ENCODE measurements around the gene FITM2.
"Not testable (repeated sequence)": the region's sequence is repeated elsewhere in the genome, so short reads cannot be mapped to it uniquely, and the experiment has no call there.

FITM2 gene

DNA sequence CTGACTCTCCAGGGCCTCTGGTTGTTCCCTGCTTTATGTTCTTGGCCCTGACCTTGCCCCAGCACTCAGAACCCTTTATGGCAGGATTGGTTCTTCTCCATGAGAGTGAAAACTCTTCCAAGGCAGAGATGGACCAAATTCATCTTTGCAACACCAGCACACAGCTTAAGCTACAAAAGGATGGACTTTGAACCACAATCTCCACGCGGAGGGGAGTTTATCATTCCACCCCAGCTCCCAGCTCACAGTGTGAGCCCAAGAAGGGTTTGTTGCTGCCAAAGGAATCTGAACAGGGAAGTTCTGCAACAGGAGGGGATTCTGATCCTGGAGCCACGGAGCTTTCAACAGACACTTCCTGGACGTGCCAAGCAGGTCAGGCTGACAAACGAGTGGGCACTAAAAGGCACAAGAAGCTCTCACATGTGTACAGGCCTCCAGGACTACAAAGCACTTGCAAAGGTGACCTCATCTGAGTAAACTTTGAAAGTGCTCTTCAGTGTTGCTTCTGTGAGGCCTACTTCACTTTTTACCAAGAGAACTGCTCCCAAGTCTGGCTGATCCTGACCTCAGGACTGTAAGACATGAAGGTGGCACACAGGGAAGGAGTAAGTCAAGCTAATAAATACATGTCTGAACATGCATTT is 8.9 kb downstream of the FITM2 start:
- ChIA-PET CTCF (interaction anchor here (1.0 kb wide), 1 partner anchor 9 kb away, joined by 4 read pairs; the partner anchor contains the start of gene FITM2), POLR2A (interaction anchor here (0.5 kb wide), 1 partner anchor 44 kb away, joined by 3 read pairs; no protein-coding TSS in a partner anchor)
- H3K27me3 ChIP-seq (replicated peaks in 2 of 5; ENCODE audit: control insufficient read depth in 4 of 5, insufficient read depth in 5 of 5, low read length in 4 of 5): no peaks in the 10 kb centered on the region

GRCh38 chr20:44301285-44301684 is 9.7 kb downstream of the FITM2 start:
- no peak for DNase-seq
- CTCF ChIA-PET: interaction anchor here (0.8 to 1.5 kb wide), 5 partner anchors 10 to 89 kb away, joined by 3 to 6 read pairs (median 4); partner anchors contain the start of genes FITM2 and GDAP1L1
- H3K36me3 ChIP-seq (ENCODE audit: control insufficient read depth in 4 of 4, insufficient read depth in 4 of 4, low read length in 3 of 4): no peaks in the 10 kb centered on the region
- no peaks in the 10 kb centered on the region for H3K27me3 ChIP-seq (replicated peaks in 2 of 5; ENCODE audit: control insufficient read depth in 4 of 5, insufficient read depth in 5 of 5, low read length in 4 of 5)
- no peak overlapping the region for H3K27ac ChIP-seq (ENCODE audit: insufficient read depth in 1 of 2, low read depth in 1 of 2, low read length in 2 of 2, poor library complexity in 1 of 2, severe bottlenecking in 2 of 2)
- no peaks in the 10 kb centered on the region for H3K4me1 ChIP-seq (ENCODE audit: control extremely low read depth in 1 of 4, control insufficient read depth in 4 of 4, insufficient read depth in 4 of 4, low read length in 3 of 4)
- POLR2A ChIA-PET: no interaction called here
- peaks cover 0 to 2% (median 0%) of the 10 kb centered on the region in 5 experiments for H3K9me3 ChIP-seq (ENCODE audit: control extremely low read depth in 1 of 5, control insufficient read depth in 4 of 5, insufficient read depth in 2 of 5, low read depth in 1 of 5, low read length in 4 of 5)
- no peak overlapping the region for H3K4me3 ChIP-seq (ENCODE audit: control insufficient read depth in 1 of 7, extremely low read depth in 1 of 7, insufficient read depth in 4 of 7, low read depth in 2 of 7, low read length in 6 of 7)

More for the DNA sequence above, 8.9 kb downstream of the FITM2 start:
- Histone ChIP-seq H3K4me1 (ENCODE audit: control extremely low read depth in 1 of 4, control insufficient read depth in 4 of 4, insufficient read depth in 4 of 4, low read length in 3 of 4) (no peaks in the 10 kb centered on the region), H3K36me3 (ENCODE audit: control insufficient read depth in 4 of 4, insufficient read depth in 4 of 4, low read length in 3 of 4) (no peaks in the 10 kb centered on the region), H3K27ac (ENCODE audit: insufficient read depth in 1 of 2, low read depth in 1 of 2, low read length in 2 of 2, poor library complexity in 1 of 2, severe bottlenecking in 2 of 2) (no peak overlapping the region), H3K4me3 (ENCODE audit: control insufficient read depth in 1 of 7, extremely low read depth in 1 of 7, insufficient read depth in 4 of 7, low read depth in 2 of 7, low read length in 6 of 7) (no peak overlapping the region), H3K9me3 (ENCODE audit: control extremely low read depth in 1 of 5, control insufficient read depth in 4 of 5, insufficient read depth in 2 of 5, low read depth in 1 of 5, low read length in 4 of 5) (peaks cover 0 to 2% (median 0%) of the 10 kb centered on the region in 5 experiments)
- DNase-seq: no peak
- WGBS (ENCODE audit: insufficient coverage): 86% methylated on average over 5 of the region's 5 CpGs

DNA sequence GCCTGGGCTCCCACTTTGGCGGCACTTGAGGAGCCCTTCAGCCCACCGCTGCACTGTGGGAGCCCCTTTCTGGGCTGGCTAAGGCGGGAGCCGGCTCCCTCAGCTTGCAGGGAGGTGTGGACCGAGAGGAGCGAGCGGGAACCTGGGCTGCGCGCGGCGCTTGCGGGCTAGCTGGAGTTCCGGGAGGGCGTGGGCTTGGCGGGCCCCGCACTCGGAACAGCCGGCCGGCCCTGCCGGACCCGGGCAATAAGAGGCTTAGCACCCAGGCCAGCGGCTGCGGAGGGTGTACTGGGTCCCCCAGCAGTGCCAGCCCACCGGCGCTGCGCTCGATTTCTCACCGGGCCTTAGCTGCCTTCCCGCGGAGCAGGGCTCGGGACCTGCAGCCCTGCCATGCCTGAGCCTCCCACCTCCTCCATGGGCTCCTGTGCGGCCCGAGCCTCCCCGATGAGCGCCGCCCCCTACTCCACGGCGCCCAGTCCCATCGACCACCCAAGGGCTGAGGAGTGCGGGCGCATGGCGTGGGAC is 11.9 kb downstream of the FITM2 start:
- WGBS (ENCODE audit: insufficient coverage): 92% methylated on average over 16 of the region's 42 CpGs
- H3K27ac ChIP-seq (ENCODE audit: insufficient read depth in 1 of 2, low read depth in 1 of 2, low read length in 2 of 2, poor library complexity in 1 of 2, severe bottlenecking in 2 of 2); H3K4me3 ChIP-seq (ENCODE audit: control insufficient read depth in 1 of 7, extremely low read depth in 1 of 7, insufficient read depth in 4 of 7, low read depth in 2 of 7, low read length in 6 of 7); DNase-seq; H3K4me1 ChIP-seq (ENCODE audit: control extremely low read depth in 1 of 4, control insufficient read depth in 4 of 4, insufficient read depth in 4 of 4, low read length in 3 of 4); POLR2A ChIA-PET; H3K36me3 ChIP-seq (ENCODE audit: control insufficient read depth in 4 of 4, insufficient read depth in 4 of 4, low read length in 3 of 4); H3K27me3 ChIP-seq (replicated peaks in 2 of 5; ENCODE audit: control insufficient read depth in 4 of 5, insufficient read depth in 5 of 5, low read length in 4 of 5); H3K9me3 ChIP-seq (ENCODE audit: control extremely low read depth in 1 of 5, control insufficient read depth in 4 of 5, insufficient read depth in 2 of 5, low read depth in 1 of 5, low read length in 4 of 5): not testable (repeated sequence)
- CTCF ChIA-PET: interaction anchor here (1.6 kb wide), 1 partner anchor 10 kb away, joined by 5 read pairs; no protein-coding TSS in a partner anchor

GRCh38 chr20:44297721-44298120 is 13.3 kb downstream of the FITM2 start:
- 85% methylated on average over 2 of the region's 4 CpGs for WGBS (ENCODE audit: insufficient coverage)
- Histone ChIP-seq H3K9me3 (ENCODE audit: control extremely low read depth in 1 of 5, control insufficient read depth in 4 of 5, insufficient read depth in 2 of 5, low read depth in 1 of 5, low read length in 4 of 5) (peaks cover 0 to 2% (median 0%) of the 10 kb centered on the region in 5 experiments), H3K27me3 (replicated peaks in 2 of 5; ENCODE audit: control insufficient read depth in 4 of 5, insufficient read depth in 5 of 5, low read length in 4 of 5) (no peaks in the 10 kb centered on the region), H3K4me1 (ENCODE audit: control extremely low read depth in 1 of 4, control insufficient read depth in 4 of 4, insufficient read depth in 4 of 4, low read length in 3 of 4) (no peaks in the 10 kb centered on the region), H3K27ac (ENCODE audit: insufficient read depth in 1 of 2, low read depth in 1 of 2, low read length in 2 of 2, poor library complexity in 1 of 2, severe bottlenecking in 2 of 2) (no peak overlapping the region), H3K4me3 (ENCODE audit: control insufficient read depth in 1 of 7, extremely low read depth in 1 of 7, insufficient read depth in 4 of 7, low read depth in 2 of 7, low read length in 6 of 7) (no peak overlapping the region), H3K36me3 (ENCODE audit: control insufficient read depth in 4 of 4, insufficient read depth in 4 of 4, low read length in 3 of 4) (no peaks in the 10 kb centered on the region)
- DNase-seq: no peak
- CTCF ChIA-PET: interaction anchor here (1.4 kb wide), 1 partner anchor 80 kb away, joined by 3 read pairs; no protein-coding TSS in a partner anchor
- POLR2A ChIA-PET: interaction anchor here (0.6 kb wide), 1 partner anchor 244 kb away, joined by 4 read pairs; no protein-coding TSS in a partner anchor

- no peak overlapping the region for H3K4me3 ChIP-seq (ENCODE audit: control insufficient read depth in 1 of 7, extremely low read depth in 1 of 7, insufficient read depth in 4 of 7, low read depth in 2 of 7, low read length in 6 of 7)
- CTCF ChIA-PET: interaction anchor here (0.7 kb wide), 1 partner anchor 14 kb away, joined by 4 read pairs; the partner anchor contains the start of gene FITM2
- H3K4me1 ChIP-seq (ENCODE audit: control extremely low read depth in 1 of 4, control insufficient read depth in 4 of 4, insufficient read depth in 4 of 4, low read length in 3 of 4): no peaks in the 10 kb centered on the region
- no peaks in the 10 kb centered on the region for H3K27me3 ChIP-seq (replicated peaks in 2 of 5; ENCODE audit: control insufficient read depth in 4 of 5, insufficient read depth in 5 of 5, low read length in 4 of 5)
- no peak for DNase-seq
- POLR2A ChIA-PET: interaction anchor here (0.7 kb wide), 1 partner anchor 327 kb away, joined by 3 read pairs; no protein-coding TSS in a partner anchor
- no peaks in the 10 kb centered on the region for H3K36me3 ChIP-seq (ENCODE audit: control insufficient read depth in 4 of 4, insufficient read depth in 4 of 4, low read length in 3 of 4)
- WGBS (ENCODE audit: insufficient coverage): 96% methylated on average over 4 of the region's 7 CpGs
- no peak overlapping the region for H3K27ac ChIP-seq (ENCODE audit: insufficient read depth in 1 of 2, low read depth in 1 of 2, low read length in 2 of 2, poor library complexity in 1 of 2, severe bottlenecking in 2 of 2)
- H3K9me3 ChIP-seq (ENCODE audit: control extremely low read depth in 1 of 5, control insufficient read depth in 4 of 5, insufficient read depth in 2 of 5, low read depth in 1 of 5, low read length in 4 of 5): no peaks in the 10 kb centered on the region
Measured at GRCh38 chr20:44296011-44296410, 15.0 kb downstream of the FITM2 start.

- H3K36me3 ChIP-seq (ENCODE audit: control insufficient read depth in 4 of 4, insufficient read depth in 4 of 4, low read length in 3 of 4): no peaks in the 10 kb centered on the region
- CTCF ChIA-PET: interaction anchor here (0.9 kb wide), 1 partner anchor 16 kb away, joined by 3 read pairs; no protein-coding TSS in a partner anchor
- no peaks in the 10 kb centered on the region for H3K4me1 ChIP-seq (ENCODE audit: control extremely low read depth in 1 of 4, control insufficient read depth in 4 of 4, insufficient read depth in 4 of 4, low read length in 3 of 4)
- no peak for DNase-seq
- H3K27me3 ChIP-seq (replicated peaks in 2 of 5; ENCODE audit: control insufficient read depth in 4 of 5, insufficient read depth in 5 of 5, low read length in 4 of 5): peaks cover 0 to 2% (median 0%) of the 10 kb centered on the region in 5 experiments
- H3K4me3 ChIP-seq (ENCODE audit: control insufficient read depth in 1 of 7, extremely low read depth in 1 of 7, insufficient read depth in 4 of 7, low read depth in 2 of 7, low read length in 6 of 7): no peak overlapping the region
- 95% methylated on average over 7 of the region's 7 CpGs for WGBS (ENCODE audit: insufficient coverage)
- POLR2A ChIA-PET: no interaction called here
- H3K9me3 ChIP-seq (ENCODE audit: control extremely low read depth in 1 of 5, control insufficient read depth in 4 of 5, insufficient read depth in 2 of 5, low read depth in 1 of 5, low read length in 4 of 5): peaks cover 0 to 5% (median 0%) of the 10 kb centered on the region in 5 experiments
- H3K27ac ChIP-seq (ENCODE audit: insufficient read depth in 1 of 2, low read depth in 1 of 2, low read length in 2 of 2, poor library complexity in 1 of 2, severe bottlenecking in 2 of 2): no peak overlapping the region
Measured at GRCh38 chr20:44291754-44292153, 19.2 kb downstream of the FITM2 start.

DNA sequence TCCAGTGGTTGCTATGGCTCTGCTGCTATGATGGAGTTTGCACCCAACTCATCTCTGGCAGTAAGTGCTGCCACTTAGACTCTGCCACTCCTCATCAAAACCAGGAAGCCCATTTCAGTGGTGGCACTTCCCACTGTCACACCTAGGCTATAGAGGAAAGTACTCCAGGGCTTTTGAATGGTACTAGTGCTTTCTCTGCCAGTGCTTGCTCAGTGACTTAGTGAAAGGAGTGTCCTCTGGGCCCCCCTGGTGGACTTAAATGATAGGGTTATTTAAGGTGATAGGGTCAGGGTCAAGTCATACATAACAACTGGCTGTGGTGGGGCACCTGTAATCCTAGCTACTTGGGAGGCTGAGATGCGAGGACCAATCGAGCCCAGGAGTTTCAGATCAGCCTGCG is 22.8 kb downstream of the FITM2 start:
- Histone ChIP-seq H3K27ac (ENCODE audit: insufficient read depth in 1 of 2, low read depth in 1 of 2, low read length in 2 of 2, poor library complexity in 1 of 2, severe bottlenecking in 2 of 2) (no peak overlapping the region), H3K4me3 (ENCODE audit: control insufficient read depth in 1 of 7, extremely low read depth in 1 of 7, insufficient read depth in 4 of 7, low read depth in 2 of 7, low read length in 6 of 7) (no peak overlapping the region), H3K27me3 (replicated peaks in 2 of 5; ENCODE audit: control insufficient read depth in 4 of 5, insufficient read depth in 5 of 5, low read length in 4 of 5) (peaks cover 0 to 2% (median 0%) of the 10 kb centered on the region in 5 experiments), H3K4me1 (ENCODE audit: control extremely low read depth in 1 of 4, control insufficient read depth in 4 of 4, insufficient read depth in 4 of 4, low read length in 3 of 4) (no peaks in the 10 kb centered on the region), H3K9me3 (ENCODE audit: control extremely low read depth in 1 of 5, control insufficient read depth in 4 of 5, insufficient read depth in 2 of 5, low read depth in 1 of 5, low read length in 4 of 5) (peaks cover 0 to 5% (median 0%) of the 10 kb centered on the region in 5 experiments), H3K36me3 (ENCODE audit: control insufficient read depth in 4 of 4, insufficient read depth in 4 of 4, low read length in 3 of 4) (no peaks in the 10 kb centered on the region)
- 100% methylated on average over 3 of the region's 3 CpGs for WGBS (ENCODE audit: insufficient coverage)
- ChIA-PET POLR2A (no interaction called here), CTCF (interaction anchor here (1.7 kb wide), 1 partner anchor 71 kb away, joined by 5 read pairs; no protein-coding TSS in a partner anchor)
- peak in 2 of 3 donors; percentile 7 to 11 for DNase-seq

Data from common myeloid progenitor, CD34-positive (primary cell).